ENCODE results near the gene GLT6D1.

- no peak for TF ChIP-seq GATA2 (IDR thresholded peaks at IDR 0.05; ENCODE audit: low read depth, low read length)
- TF ChIP-seq GATA3 (IDR thresholded peaks at IDR 0.05; ENCODE audit: low read depth, low read length) = no peak
Observed at GRCh38 chr9:135600296-135600817, 39.0 kb downstream of the GLT6D1 start.
